Measurements from ENCODE around the gene PTPN20. TPM values are rescaled to one million over a fixed set of nuclear protein-coding genes. Genes with fewer than 3 reads are reported as not detected.
A peak's percentile ranks its signal among the peaks of the same experiment; 100 is the strongest.

PTPN20 gene
- total RNA-seq, 1 experiment from 2014 or later, result not detected

DNA sequence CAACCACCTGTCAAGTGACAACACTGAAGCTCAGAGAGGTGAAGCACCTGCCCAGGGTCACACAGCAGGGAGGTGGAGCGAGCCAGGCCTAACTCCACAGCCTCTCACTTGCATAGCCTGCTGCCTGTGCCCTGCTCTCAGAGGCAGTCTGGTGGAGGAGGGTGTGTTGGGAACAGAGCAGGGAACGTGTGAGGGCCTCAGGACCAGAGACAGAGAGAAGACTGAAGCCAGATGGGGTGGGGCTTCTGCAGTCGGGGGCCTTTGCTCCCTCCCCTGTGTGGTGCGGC is 114.0 kb downstream of the PTPN20 start:
- POLR2A ChIA-PET, result no interaction called here
- TF ChIP-seq, protein P1, sequence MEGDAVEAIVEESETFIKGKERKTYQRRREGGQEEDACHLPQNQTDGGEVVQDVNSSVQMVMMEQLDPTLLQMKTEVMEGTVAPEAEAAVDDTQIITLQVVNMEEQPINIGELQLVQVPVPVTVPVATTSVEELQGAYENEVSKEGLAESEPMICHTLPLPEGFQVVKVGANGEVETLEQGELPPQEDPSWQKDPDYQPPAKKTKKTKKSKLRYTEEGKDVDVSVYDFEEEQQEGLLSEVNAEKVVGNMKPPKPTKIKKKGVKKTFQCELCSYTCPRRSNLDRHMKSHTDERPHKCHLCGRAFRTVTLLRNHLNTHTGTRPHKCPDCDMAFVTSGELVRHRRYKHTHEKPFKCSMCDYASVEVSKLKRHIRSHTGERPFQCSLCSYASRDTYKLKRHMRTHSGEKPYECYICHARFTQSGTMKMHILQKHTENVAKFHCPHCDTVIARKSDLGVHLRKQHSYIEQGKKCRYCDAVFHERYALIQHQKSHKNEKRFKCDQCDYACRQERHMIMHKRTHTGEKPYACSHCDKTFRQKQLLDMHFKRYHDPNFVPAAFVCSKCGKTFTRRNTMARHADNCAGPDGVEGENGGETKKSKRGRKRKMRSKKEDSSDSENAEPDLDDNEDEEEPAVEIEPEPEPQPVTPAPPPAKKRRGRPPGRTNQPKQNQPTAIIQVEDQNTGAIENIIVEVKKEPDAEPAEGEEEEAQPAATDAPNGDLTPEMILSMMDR (IDR thresholded peaks at IDR 0.05; ENCODE audit: insufficient read depth in 1 of 2, low read depth in 1 of 2, low read length in 1 of 2, severe bottlenecking in 1 of 2, unreplicated experiment in 1 of 2), result no peak

DNA sequence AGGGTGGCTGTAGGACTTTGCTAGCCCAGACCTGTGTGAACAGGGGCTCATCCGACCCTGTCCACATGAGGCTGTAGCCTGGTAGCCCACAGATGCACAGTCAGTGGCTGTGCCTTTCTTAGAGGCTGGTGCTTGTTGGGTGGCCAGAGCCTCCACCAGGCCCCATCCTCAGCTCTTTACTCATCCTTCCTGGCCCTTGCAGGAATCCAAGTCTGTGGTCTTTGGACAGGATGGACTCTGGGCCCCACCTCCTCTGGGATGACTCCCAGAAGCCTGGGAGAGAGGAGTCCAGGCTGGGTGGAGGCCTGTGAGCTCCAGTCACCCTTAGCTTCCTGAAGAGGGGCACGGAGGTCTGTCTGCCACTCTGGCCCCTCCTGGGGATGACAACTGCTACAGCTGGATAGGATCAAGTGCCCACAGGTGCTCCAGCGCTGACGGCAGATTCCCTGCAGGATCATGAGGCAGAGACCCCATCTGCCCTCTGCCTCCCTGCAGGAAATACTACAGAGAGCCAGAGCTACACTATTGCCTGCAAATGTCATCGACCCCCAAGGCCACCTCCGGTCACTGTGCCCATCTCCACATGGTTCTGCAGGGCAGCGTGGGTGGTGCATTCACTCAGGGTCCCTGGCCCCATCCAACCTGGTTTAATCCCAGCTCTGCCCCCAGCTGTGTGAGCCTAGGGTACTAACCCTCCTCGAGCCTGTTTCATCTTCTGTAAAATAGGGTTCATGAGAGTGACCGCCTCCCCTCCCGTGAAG is 114.5 kb downstream of the PTPN20 start:
- Histone ChIP-seq H3K9me3 (no peaks in the 10 kb centered on the region), H3K4me3 (ENCODE audit: low read depth, low read length) (no peak overlapping the region), H3K36me3 (ENCODE audit: control insufficient read depth, insufficient read depth, low read length) (no peaks in the 10 kb centered on the region), H3K27me3 (replicated peaks; ENCODE audit: control insufficient read depth, insufficient read depth, low read length) (no peaks in the 10 kb centered on the region), H3K4me1 (no peaks in the 10 kb centered on the region)
- TF ChIP-seq, protein P1 (IDR thresholded peaks at IDR 0.05; ENCODE audit: insufficient read depth in 1 of 2, low read depth in 1 of 2, low read length in 1 of 2, severe bottlenecking in 1 of 2, unreplicated experiment in 1 of 2), result no peak
- intact Hi-C loops (cut with micrococcal nuclease; ENCODE audit: unreplicated experiment), result no loop called here
- H3K4me3 Mint-ChIP-seq (ENCODE audit: unreplicated experiment), result no peak overlapping the region
- CTCF ChIA-PET, result interaction anchor here (1.1 to 1.8 kb wide), 5 partner anchors 12 to 286 kb away, joined by 3 to 33 read pairs (median 8); no protein-coding TSS in a partner anchor
- H3K27me3 Mint-ChIP-seq (ENCODE audit: insufficient read depth, unreplicated experiment), result peaks cover 4% of the 10 kb centered on the region
- POLR2A ChIA-PET, result no interaction called here
- H3K27ac Mint-ChIP-seq (ENCODE audit: unreplicated experiment), result no peak overlapping the region
- no peaks in the 10 kb centered on the region for H3K4me1 Mint-ChIP-seq (ENCODE audit: low read depth, unreplicated experiment)
- BruUV-seq (replicated peaks), result no TSS peak
- peak in 1 of 2 experiments; percentile 35 for DNase-seq
- H3K9me3 Mint-ChIP-seq (ENCODE audit: unreplicated experiment), result no peaks in the 10 kb centered on the region
- H3K36me3 Mint-ChIP-seq (ENCODE audit: insufficient read depth, unreplicated experiment), result no peaks in the 10 kb centered on the region

More for the DNA sequence above, 114.0 kb downstream of the PTPN20 start:
- no peaks in the 10 kb centered on the region for H3K36me3 Mint-ChIP-seq (ENCODE audit: insufficient read depth, unreplicated experiment)
- Histone ChIP-seq H3K27me3 (replicated peaks; ENCODE audit: control insufficient read depth, insufficient read depth, low read length) (no peaks in the 10 kb centered on the region), H3K9me3 (no peaks in the 10 kb centered on the region), H3K4me1 (no peaks in the 10 kb centered on the region), H3K36me3 (ENCODE audit: control insufficient read depth, insufficient read depth, low read length) (no peaks in the 10 kb centered on the region), H3K4me3 (ENCODE audit: low read depth, low read length) (no peak overlapping the region)
- intact Hi-C loops (cut with micrococcal nuclease; ENCODE audit: unreplicated experiment), result no loop called here
- no peak overlapping the region for H3K27ac Mint-ChIP-seq (ENCODE audit: unreplicated experiment)
- peaks cover 4% of the 10 kb centered on the region for H3K27me3 Mint-ChIP-seq (ENCODE audit: insufficient read depth, unreplicated experiment)
- CTCF ChIA-PET, result interaction anchor here (1.0 to 1.8 kb wide), 9 partner anchors 9 to 291 kb away, joined by 3 to 33 read pairs (median 6); no protein-coding TSS in a partner anchor
- H3K9me3 Mint-ChIP-seq (ENCODE audit: unreplicated experiment), result no peaks in the 10 kb centered on the region
- peak in 1 of 2 experiments; percentile 29 for DNase-seq
- H3K4me1 Mint-ChIP-seq (ENCODE audit: low read depth, unreplicated experiment), result no peaks in the 10 kb centered on the region
- no peak overlapping the region for H3K4me3 Mint-ChIP-seq (ENCODE audit: unreplicated experiment)
- BruUV-seq (replicated peaks), result no TSS peak

DNA sequence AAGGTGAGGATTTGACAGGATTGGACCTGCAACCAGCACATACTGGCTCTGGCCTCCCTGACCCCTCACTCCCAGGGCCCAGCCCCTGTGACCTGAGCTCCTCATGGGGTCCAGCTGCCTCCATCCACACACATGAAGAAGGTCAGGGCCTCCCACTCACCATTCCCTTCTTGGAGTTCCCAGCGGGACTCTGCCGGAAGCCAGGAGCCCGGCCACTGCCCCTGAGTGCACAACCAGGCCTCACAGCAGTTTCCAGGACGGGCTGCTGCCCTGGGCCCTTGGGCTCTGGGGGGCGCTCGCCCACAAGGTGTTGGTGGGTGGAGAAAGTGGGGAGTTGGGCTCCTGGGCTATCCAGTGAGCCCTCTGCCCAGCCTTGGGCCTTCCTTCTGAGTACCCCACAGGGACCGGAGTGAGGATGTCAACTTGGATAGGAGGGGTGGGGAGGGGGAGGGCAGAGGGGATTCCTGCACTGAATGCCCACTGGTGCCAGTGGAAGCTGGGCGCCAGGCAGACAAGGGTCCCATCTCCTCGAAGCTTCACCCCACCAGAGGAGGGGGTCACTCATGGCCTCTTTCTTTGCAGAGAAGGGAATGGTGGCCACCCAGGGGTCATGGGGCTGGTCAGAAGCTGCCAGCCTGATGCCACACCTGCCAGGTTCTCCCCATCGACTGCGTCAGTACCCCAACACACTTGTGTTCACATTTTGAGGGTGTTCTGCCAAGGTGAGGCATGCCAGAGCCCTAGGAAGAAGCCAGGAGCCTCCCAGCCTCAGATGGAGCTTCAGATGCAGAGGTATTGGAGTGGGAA is 115.3 kb downstream of the PTPN20 start:
- no peak overlapping the region for H3K27ac Mint-ChIP-seq (ENCODE audit: unreplicated experiment)
- Histone ChIP-seq H3K27me3 (replicated peaks; ENCODE audit: control insufficient read depth, insufficient read depth, low read length) (no peaks in the 10 kb centered on the region), H3K4me1 (no peaks in the 10 kb centered on the region), H3K36me3 (ENCODE audit: control insufficient read depth, insufficient read depth, low read length) (no peaks in the 10 kb centered on the region), H3K4me3 (ENCODE audit: low read depth, low read length) (no peak overlapping the region), H3K9me3 (no peaks in the 10 kb centered on the region)
- H3K9me3 Mint-ChIP-seq (ENCODE audit: unreplicated experiment), result no peaks in the 10 kb centered on the region
- no peaks in the 10 kb centered on the region for H3K36me3 Mint-ChIP-seq (ENCODE audit: insufficient read depth, unreplicated experiment)
- peak in 1 of 2 experiments; percentile 27 for DNase-seq
- peaks cover 9% of the 10 kb centered on the region for H3K27me3 Mint-ChIP-seq (ENCODE audit: insufficient read depth, unreplicated experiment)
- POLR2A ChIA-PET, result no interaction called here
- H3K4me1 Mint-ChIP-seq (ENCODE audit: low read depth, unreplicated experiment), result no peaks in the 10 kb centered on the region
- intact Hi-C loops (cut with micrococcal nuclease; ENCODE audit: unreplicated experiment), result no loop called here
- H3K4me3 Mint-ChIP-seq (ENCODE audit: unreplicated experiment), result no peak overlapping the region
- CTCF ChIA-PET, result interaction anchor here (0.5 to 1.4 kb wide), 3 partner anchors 146 to 375 kb away, joined by 3 to 6 read pairs (median 3); no protein-coding TSS in a partner anchor
- TF ChIP-seq, protein P1 (IDR thresholded peaks at IDR 0.05; ENCODE audit: insufficient read depth in 1 of 2, low read depth in 1 of 2, low read length in 1 of 2, severe bottlenecking in 1 of 2, unreplicated experiment in 1 of 2), result no peak
- no TSS peak for BruUV-seq (replicated peaks)

Data from Caco-2 (cell line).